Endothelial cell of umbilical vein (primary cell): ENCODE measurements around the gene RNF113B. TPM values are rescaled to one million over a fixed set of nuclear protein-coding genes. Genes with fewer than 3 reads are reported as not detected.

Source experiments
- BruUV-seq: library from RNA; stranded (reverse); fragments of 400-500 nt; replicated peaks from 2 replicates; lab custom pipeline; 2021; lab: Mats Ljungman, UMichigan
- CTCF ChIA-PET: fragments of 300-600, 350-600 bp; sonication (Branson Sonifier 250); formaldehyde crosslinking; loops from one replicate; lab custom pipeline; 2021; ENCODE audit warnings: antibody characterized with exemption, inconsistent platforms; lab: Charles Lee
- POLR2A ChIA-PET: fragments of 300-600, 350-600 bp; sonication (Branson Sonifier 250); formaldehyde crosslinking; loops from one replicate; lab custom pipeline; 2021; ENCODE audit warnings: antibody characterized with exemption, inconsistent platforms; lab: Charles Lee
- DNase-seq: peaks from one replicate; pipeline ENCODE4 v3.0.0-alpha.2; 2011; ENCODE audit warnings: low read depth, low spot score
- FAIRE-seq: peaks from 2 replicates; lab custom pipeline; 2011; peaks lifted over from hg19 to GRCh38; lab: Jason Lieb, UNC
- H2AFZ ChIP-seq: 2 replicates; pipeline ENCODE4 v1.6.0; 2012; ENCODE audit warnings: low read depth, low read length, control low read depth, inconsistent platforms
- H3K27ac ChIP-seq: 2 replicates; pipeline ENCODE4 v1.5.1; 2011; ENCODE audit warnings: low read depth, mild to moderate bottlenecking, control low read depth, low read length, moderate library complexity; ENCODE audit not compliant: insufficient read depth
- H3K27me3 ChIP-seq, 2 experiments: 2 replicates each; pipeline versions ENCODE4 v1.6.0 to v1.6.1; 2011; ENCODE audit warnings: low read length in 2 of 2, mixed read lengths in 1 of 2; ENCODE audit not compliant: control insufficient read depth in 2 of 2, insufficient read depth in 2 of 2
- H3K36me3 ChIP-seq, 2 experiments: 2 replicates in 1 of 2; 3 replicates in 1 of 2; pipeline ENCODE4 v1.5.1; 2011; ENCODE audit warnings: low read length in 2 of 2, mild to moderate bottlenecking in 1 of 2, moderate library complexity in 1 of 2; ENCODE audit not compliant: control insufficient read depth in 2 of 2, insufficient read depth in 2 of 2; ENCODE audit errors: extremely low read depth in 1 of 2
- H3K4me1 ChIP-seq: 3 replicates; pipeline ENCODE4 v1.5.1; 2011; ENCODE audit warnings: mild to moderate bottlenecking, low read length; ENCODE audit not compliant: control insufficient read depth, insufficient read depth; ENCODE audit errors: extremely low read depth
- H3K4me2 ChIP-seq: 2 replicates; pipeline ENCODE4 v1.6.1; 2011; ENCODE audit warnings: low read length, control low read depth, mixed read lengths; ENCODE audit not compliant: insufficient read depth
- H3K4me3 ChIP-seq, 3 experiments: fragments of 200-600 bp in 1 of 3; sonication (generic), shearing (Covaris generic) in 1 of 3; replicated peaks in 1 of 3; 2 replicates each; pipeline ENCODE4 v1.5.1; 2011 to 2016; ENCODE audit warnings: control low read depth in 3 of 3, low read length in 3 of 3, mild to moderate bottlenecking in 2 of 3, inconsistent platforms in 1 of 3, low read depth in 1 of 3, moderate library complexity in 1 of 3; ENCODE audit not compliant: insufficient read depth in 1 of 3
- H3K79me2 ChIP-seq: 2 replicates; pipeline ENCODE4 v1.6.0; 2012; ENCODE audit warnings: low read length, inconsistent platforms; ENCODE audit not compliant: control insufficient read depth, insufficient read depth
- H3K9ac ChIP-seq: replicated peaks from 2 replicates; pipeline ENCODE3; 2011; ENCODE audit warnings: low read length, control low read depth; ENCODE audit not compliant: insufficient read depth; ENCODE audit errors: extremely low read depth
- H3K9me1 ChIP-seq: replicated peaks from 3 replicates; pipeline ENCODE4 v1.6.0; 2011; ENCODE audit warnings: mild to moderate bottlenecking, low read length; ENCODE audit not compliant: control insufficient read depth, insufficient read depth; ENCODE audit errors: extremely low read depth
- H3K9me3 ChIP-seq: replicated peaks from 2 replicates; pipeline ENCODE4 v1.5.1; 2012; ENCODE audit warnings: low read length, inconsistent platforms; ENCODE audit not compliant: control insufficient read depth, insufficient read depth
- H4K20me1 ChIP-seq: replicated peaks from 2 replicates; pipeline ENCODE3; 2011; ENCODE audit warnings: mild to moderate bottlenecking, low read length; ENCODE audit not compliant: control insufficient read depth, insufficient read depth; ENCODE audit errors: extremely low read depth
- EZH2 ChIP-seq: IDR thresholded peaks from 2 replicates; pipeline ENCODE4 v1.6.1; 2012; ENCODE audit warnings: borderline replicate concordance, low read depth, mild to moderate bottlenecking, moderate library complexity, low read length, inconsistent platforms; ENCODE audit not compliant: severe bottlenecking
- FOS ChIP-seq: IDR thresholded peaks from 2 replicates; pipeline ENCODE4 v1.6.1; 2011; ENCODE audit warnings: mild to moderate bottlenecking, low read length, moderate library complexity, borderline replicate concordance; ENCODE audit not compliant: insufficient read depth
- GATA2 ChIP-seq: IDR thresholded peaks from 2 replicates; pipeline ENCODE4 v1.7.0; 2011; ENCODE audit warnings: low read depth, mild to moderate bottlenecking, moderate library complexity, mixed read lengths, low read length; ENCODE audit not compliant: insufficient read length, insufficient read depth
- JUN ChIP-seq: IDR thresholded peaks from 2 replicates; pipeline ENCODE4 v1.6.1; 2011; ENCODE audit warnings: borderline replicate concordance, low read depth; ENCODE audit not compliant: insufficient read length, insufficient read depth
- MYC ChIP-seq: IDR thresholded peaks from one replicate; pipeline ENCODE4 v1.6.1; 2011; ENCODE audit warnings: mild to moderate bottlenecking, low read depth, low read length
- POLR2A ChIP-seq: IDR thresholded peaks from 2 replicates; pipeline ENCODE4 v1.6.1; 2012; ENCODE audit warnings: low read depth, mild to moderate bottlenecking, control low read depth, low read length
- POLR2AphosphoS5 ChIP-seq: IDR thresholded peaks from 2 replicates; pipeline ENCODE4 v1.6.1; 2012; ENCODE audit warnings: low read depth, mild to moderate bottlenecking, control low read depth, low read length, moderate library complexity; ENCODE audit not compliant: insufficient read depth
- dilution Hi-C: fragments of 300-500 bp; cut with MboI; formaldehyde crosslinking; loops from one replicate; pipeline ENCODE4 v1.15.0; 2019; ENCODE audit warnings: low sequenced_read_pairs; ENCODE audit not compliant: extremely low pct_ligation_motif_present
- intact Hi-C: fragments of 100-400 bp; cut with micrococcal nuclease; formaldehyde crosslinking; loops from one replicate; pipeline ENCODE4 v1.10.0; 2022
- polyA plus RNA-seq, 4 experiments: library from polyadenylated mRNA; depleted of rRNA in 3 of 4; stranded (reverse) in 3 of 4; unstranded in 1 of 4; fragments of >200 nt; gene quantifications; 2 replicates each; pipeline versions ENCODE4 v1.2.1 to v1.2.3, GENCODE V29; 2011 to 2012; ENCODE audit warnings: missing spikeins in 1 of 4
- total RNA-seq: library from RNA; stranded (reverse); gene quantifications from 2 replicates; pipeline ENCODE4 v1.2.3, GENCODE V29; 2021
- TF ChIP-seq, protein P1 (sequence below): IDR thresholded peaks from 2 replicates; pipeline ENCODE4 v1.6.1; 2011; ENCODE audit not compliant: insufficient read depth, insufficient read length
- TF ChIP-seq, protein P2 (sequence below), 2 donors: IDR thresholded peaks; 1 replicate in 1 of 2; 2 replicates in 1 of 2; pipeline ENCODE4 v1.5.1; 2011; ENCODE audit warnings: low read length in 2 of 2, mild to moderate bottlenecking in 2 of 2, moderate library complexity in 2 of 2, control low read depth in 1 of 2, inconsistent platforms in 1 of 2, low read depth in 1 of 2; ENCODE audit not compliant: insufficient read depth in 1 of 2; ENCODE audit errors: extremely low read depth in 1 of 2

RNF113B gene
- total and polyA plus RNA-seq, 2 donors (not counting 3 experiments of a cell fraction or from before 2014, with no cell fraction given): not detected

DNA sequence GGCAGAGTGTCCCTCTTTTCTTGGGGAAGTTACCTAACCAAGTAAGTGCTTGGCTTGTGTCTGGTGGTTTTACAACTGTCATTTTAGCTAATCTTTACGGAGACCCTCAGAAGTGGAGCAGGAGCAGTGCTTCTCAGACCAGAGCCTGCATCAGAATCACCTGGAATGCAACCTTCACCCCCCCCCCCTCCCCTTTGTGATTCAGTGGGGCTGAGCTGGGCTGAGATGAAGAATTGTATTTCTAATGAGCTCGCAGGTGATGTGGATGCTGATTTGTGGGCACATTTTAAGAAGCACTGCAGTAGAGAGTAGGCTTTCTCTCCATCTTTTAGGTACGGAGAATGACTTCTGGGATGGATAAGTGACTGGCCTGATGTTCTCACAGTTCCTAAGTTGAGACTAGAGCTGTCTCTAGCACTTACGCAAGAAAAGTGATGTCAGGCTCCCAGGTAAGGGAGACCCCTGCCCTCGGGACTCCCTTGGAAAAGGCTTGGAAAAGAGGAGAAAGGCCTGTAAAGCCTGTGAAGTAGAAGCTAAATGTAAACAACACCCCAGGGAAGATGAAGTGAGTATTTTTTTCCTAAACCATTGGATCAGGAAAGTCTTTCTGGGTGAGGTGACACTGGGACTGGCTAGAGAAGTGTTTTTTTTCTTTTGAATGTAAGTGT is 23.3 kb upstream of the RNF113B start:
- no peak for FAIRE-seq
- no TSS peak for BruUV-seq
- H4K20me1 ChIP-seq: no peaks in the 10 kb centered on the region
- TF ChIP-seq, protein P1, sequence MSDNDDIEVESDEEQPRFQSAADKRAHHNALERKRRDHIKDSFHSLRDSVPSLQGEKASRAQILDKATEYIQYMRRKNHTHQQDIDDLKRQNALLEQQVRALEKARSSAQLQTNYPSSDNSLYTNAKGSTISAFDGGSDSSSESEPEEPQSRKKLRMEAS: no peak
- TF ChIP-seq, protein P2, sequence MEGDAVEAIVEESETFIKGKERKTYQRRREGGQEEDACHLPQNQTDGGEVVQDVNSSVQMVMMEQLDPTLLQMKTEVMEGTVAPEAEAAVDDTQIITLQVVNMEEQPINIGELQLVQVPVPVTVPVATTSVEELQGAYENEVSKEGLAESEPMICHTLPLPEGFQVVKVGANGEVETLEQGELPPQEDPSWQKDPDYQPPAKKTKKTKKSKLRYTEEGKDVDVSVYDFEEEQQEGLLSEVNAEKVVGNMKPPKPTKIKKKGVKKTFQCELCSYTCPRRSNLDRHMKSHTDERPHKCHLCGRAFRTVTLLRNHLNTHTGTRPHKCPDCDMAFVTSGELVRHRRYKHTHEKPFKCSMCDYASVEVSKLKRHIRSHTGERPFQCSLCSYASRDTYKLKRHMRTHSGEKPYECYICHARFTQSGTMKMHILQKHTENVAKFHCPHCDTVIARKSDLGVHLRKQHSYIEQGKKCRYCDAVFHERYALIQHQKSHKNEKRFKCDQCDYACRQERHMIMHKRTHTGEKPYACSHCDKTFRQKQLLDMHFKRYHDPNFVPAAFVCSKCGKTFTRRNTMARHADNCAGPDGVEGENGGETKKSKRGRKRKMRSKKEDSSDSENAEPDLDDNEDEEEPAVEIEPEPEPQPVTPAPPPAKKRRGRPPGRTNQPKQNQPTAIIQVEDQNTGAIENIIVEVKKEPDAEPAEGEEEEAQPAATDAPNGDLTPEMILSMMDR (IDR thresholded peaks at IDR 0.05; ENCODE audit: extremely low read depth in 1 of 2, insufficient read depth in 1 of 2, low read depth in 1 of 2, low read length in 2 of 2): no peak
- no peak for TF ChIP-seq JUN
- dilution Hi-C loops: no loop called here
- CTCF ChIA-PET: interaction anchor here (0.7 kb wide), 1 partner anchor 473 kb away, joined by 3 read pairs; no protein-coding TSS in a partner anchor
- no peaks in the 10 kb centered on the region for H3K36me3 ChIP-seq
- no peak overlapping the region for H3K4me2 ChIP-seq
- POLR2A ChIA-PET: no interaction called here
- DNase-seq: no peak
- no peak overlapping the region for H3K4me3 ChIP-seq
- H3K79me2 ChIP-seq: peaks cover 1% of the 10 kb centered on the region
- H3K9me1 ChIP-seq: no peaks in the 10 kb centered on the region
- no peak overlapping the region for H3K27ac ChIP-seq
- H3K27me3 ChIP-seq: no peaks in the 10 kb centered on the region
- H3K9me3 ChIP-seq: no peaks in the 10 kb centered on the region
- no peak overlapping the region for H3K9ac ChIP-seq
- intact Hi-C loops: no loop called here
- H3K4me1 ChIP-seq: no peaks in the 10 kb centered on the region
- H2AFZ ChIP-seq: no peak overlapping the region

DNA sequence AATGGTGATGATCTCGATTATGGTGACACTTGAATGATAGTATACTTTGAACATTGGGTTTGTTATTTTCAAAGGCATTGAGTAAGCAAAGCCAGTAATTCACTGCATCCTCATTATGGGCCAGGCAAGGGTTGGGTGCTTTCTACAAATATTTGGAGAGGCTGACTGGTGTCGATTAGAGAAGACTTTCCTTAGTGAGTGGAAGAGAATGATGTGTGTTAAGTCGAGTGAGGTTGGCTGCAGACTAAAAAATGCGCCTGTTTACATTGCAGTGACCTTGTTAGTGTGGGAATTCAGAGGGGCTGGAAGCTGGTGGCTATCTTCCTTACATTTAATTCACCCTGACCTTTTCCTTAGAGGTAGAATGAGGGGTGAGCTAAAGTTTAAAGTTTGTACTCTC is 22.4 kb upstream of the RNF113B start:
- no TSS peak for BruUV-seq
- ChIA-PET CTCF (no interaction called here), POLR2A (no interaction called here)
- peaks cover 1% of the 10 kb centered on the region for H3K79me2 ChIP-seq
- dilution Hi-C loops (no loop called here), intact Hi-C loops (no loop called here)
- no peak overlapping the region for H3K4me2 ChIP-seq
- no peaks in the 10 kb centered on the region for H3K4me1 ChIP-seq
- DNase-seq: no peak
- H3K36me3 ChIP-seq: no peaks in the 10 kb centered on the region
- no peaks in the 10 kb centered on the region for H3K9me1 ChIP-seq
- H2AFZ ChIP-seq: no peak overlapping the region
- H3K4me3 ChIP-seq: no peak overlapping the region
- no peaks in the 10 kb centered on the region for H4K20me1 ChIP-seq
- no peak overlapping the region for H3K27ac ChIP-seq
- no peak for FAIRE-seq
- H3K9me3 ChIP-seq: no peaks in the 10 kb centered on the region
- TF ChIP-seq FOS (no peak), POLR2A (no peak), GATA2 (no peak), MYC (no peak), JUN (no peak), POLR2AphosphoS5 (no peak), EZH2 (no peak)
- TF ChIP-seq, protein P2 (IDR thresholded peaks at IDR 0.05; ENCODE audit: extremely low read depth in 1 of 2, insufficient read depth in 1 of 2, low read depth in 1 of 2, low read length in 2 of 2): no peak
- TF ChIP-seq, protein P1: no peak
- no peaks in the 10 kb centered on the region for H3K27me3 ChIP-seq
- H3K9ac ChIP-seq: no peak overlapping the region
